Esophagus squamous epithelium (tissue), 4 donors: Measurements from ENCODE around the gene DENND1B.

ENCODE experiments used
- POLR2A ChIP-seq, 4 donors: fragments of 450-650 bp; IDR thresholded peaks; one replicate each; pipeline ENCODE4 v1.6.1; 2017; ENCODE audit warnings: antibody characterized with exemption in 4 of 4, mild to moderate bottlenecking in 4 of 4, moderate library complexity in 3 of 4
- TF ChIP-seq, protein P1 (sequence below), 6 experiments: fragments of 450-650 bp in 4 of 6; fragments of 200-600 bp in 2 of 6; sonication (generic) in 2 of 6; IDR thresholded peaks; one replicate each; pipeline ENCODE4 v1.5.1; 2016 to 2019; ENCODE audit warnings: antibody characterized with exemption in 6 of 6, mild to moderate bottlenecking in 4 of 6, moderate library complexity in 4 of 6

DNA sequence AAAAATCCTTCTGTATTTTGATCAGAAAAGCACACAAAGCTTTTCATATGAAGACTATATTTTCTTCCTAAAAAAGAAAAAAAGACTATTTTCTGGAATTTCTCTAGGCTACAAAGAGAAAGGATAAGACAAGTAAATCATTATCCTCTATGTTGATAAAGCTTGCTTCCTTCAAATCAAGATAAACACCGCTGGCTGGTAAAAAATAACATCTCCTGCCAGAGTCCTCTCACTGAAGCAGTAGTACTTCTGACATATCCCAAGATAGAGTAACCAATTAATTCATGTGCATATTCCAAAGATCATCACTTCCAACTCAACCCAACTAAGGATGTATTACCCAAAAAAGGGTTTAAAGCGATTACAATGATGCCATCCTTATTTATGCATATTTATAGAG lies 34.3 kb downstream of the DENND1B start:
- TF ChIP-seq, protein P1, sequence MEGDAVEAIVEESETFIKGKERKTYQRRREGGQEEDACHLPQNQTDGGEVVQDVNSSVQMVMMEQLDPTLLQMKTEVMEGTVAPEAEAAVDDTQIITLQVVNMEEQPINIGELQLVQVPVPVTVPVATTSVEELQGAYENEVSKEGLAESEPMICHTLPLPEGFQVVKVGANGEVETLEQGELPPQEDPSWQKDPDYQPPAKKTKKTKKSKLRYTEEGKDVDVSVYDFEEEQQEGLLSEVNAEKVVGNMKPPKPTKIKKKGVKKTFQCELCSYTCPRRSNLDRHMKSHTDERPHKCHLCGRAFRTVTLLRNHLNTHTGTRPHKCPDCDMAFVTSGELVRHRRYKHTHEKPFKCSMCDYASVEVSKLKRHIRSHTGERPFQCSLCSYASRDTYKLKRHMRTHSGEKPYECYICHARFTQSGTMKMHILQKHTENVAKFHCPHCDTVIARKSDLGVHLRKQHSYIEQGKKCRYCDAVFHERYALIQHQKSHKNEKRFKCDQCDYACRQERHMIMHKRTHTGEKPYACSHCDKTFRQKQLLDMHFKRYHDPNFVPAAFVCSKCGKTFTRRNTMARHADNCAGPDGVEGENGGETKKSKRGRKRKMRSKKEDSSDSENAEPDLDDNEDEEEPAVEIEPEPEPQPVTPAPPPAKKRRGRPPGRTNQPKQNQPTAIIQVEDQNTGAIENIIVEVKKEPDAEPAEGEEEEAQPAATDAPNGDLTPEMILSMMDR (IDR thresholded peaks at IDR 0.05) = no peak
- no peak for TF ChIP-seq POLR2A (IDR thresholded peaks at IDR 0.05)
